ENCODE results near the gene TUBB8B.
"Not testable (repeated sequence)": the region's sequence is repeated elsewhere in the genome, so short reads cannot be mapped to it uniquely, and the experiment has no call there.

The TUBB8B gene

DNA sequence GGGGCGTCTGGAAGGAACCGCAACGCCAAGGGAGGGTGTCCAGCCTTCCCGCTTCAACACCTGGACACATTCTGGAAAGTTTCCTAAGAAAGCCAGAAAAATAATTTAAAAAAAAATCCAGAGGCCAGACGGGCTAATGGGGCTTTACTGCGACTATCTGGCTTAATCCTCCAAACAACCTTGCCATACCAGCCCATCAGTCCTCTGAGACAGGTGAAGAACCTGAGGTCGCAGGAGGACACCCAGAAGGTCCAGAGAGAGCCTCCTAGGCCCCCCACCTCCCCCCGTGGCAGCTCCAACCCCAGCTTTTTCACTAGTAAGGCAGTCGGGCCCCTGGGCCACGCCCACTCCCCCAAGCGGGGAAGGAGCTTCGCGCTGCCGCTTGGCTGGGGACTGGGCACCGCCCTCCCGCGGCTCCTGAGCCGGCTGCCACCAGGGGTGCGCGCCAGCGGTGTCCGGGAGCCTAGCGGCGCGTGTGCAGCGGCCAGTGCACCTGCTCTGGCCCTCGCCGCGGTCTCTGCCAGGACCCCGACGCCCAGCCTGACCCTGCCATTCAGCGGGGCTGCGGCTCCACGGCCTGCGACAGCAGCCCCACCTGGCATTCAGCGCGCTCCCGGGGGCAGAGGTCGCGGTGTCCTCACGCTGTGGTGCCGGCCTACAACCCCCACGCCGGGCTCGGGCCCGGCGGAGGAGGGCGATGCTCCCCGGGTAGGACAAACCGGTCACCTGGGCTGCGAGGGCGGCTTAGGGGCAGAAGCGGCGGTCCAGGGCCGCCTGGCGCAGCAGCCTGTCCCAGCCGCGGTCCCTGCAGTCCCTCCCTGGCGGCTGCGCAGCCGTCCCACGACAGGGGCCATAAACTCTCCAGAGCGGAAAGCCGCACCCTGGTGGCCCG, 37.8 kb downstream of the TUBB8B start:
- not testable (repeated sequence) for DNase-seq

DNA sequence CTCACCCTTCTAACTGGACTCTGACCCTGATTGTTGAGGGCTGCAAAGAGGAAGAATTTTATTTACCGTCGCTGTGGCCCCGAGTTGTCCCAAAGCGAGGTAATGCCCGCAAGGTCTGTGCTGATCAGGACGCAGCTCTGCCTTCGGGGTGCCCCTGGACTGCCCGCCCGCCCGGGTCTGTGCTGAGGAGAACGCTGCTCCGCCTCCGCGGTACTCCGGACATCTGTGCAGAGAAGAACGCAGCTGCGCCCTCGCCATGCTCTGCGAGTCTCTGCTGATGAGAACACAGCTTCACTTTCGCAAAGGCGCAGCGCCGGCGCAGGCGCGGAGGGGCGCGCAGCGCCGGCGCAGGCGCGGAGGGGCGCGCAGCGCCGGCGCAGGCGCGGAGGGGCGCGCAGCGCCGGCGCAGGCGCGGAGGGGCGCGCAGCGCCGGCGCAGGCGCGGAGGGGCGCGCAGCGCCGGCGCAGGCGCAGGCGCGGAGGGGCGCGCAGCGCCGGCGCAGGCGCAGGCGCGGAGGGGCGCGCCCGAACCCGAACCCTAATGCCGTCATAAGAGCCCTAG, 38.7 kb downstream of the TUBB8B start:
- not testable (repeated sequence) for DNase-seq

DNA sequence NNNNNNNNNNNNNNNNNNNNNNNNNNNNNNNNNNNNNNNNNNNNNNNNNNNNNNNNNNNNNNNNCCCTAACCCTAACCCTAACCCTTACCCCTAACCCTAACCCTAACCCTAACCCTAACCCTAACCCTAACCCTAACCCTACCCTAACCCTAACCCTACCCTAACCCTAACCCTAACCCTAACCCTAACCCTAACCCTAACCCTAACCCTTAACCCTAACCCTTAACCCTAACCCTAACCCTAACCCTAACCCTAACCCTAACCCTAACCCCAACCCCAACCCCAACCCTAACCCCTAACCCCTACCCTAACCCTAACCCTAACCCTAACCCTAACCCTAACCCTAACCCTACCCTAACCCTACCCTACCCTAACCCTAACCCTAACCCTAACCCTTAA, 39.5 kb downstream of the TUBB8B start:
- not testable (repeated sequence) for DNase-seq
